GM12891 (cell line): ENCODE results near the gene EPB41L2.

Experiments
- POLR2A ChIP-seq: IDR thresholded peaks from 2 replicates; pipeline ENCODE4 v1.6.1; 2011; ENCODE audit warnings: low read depth, low read length, control low read depth
- POLR2AphosphoS5 ChIP-seq: IDR thresholded peaks from 2 replicates; pipeline ENCODE4 v1.6.1; 2011; ENCODE audit warnings: low read depth, low read length, control low read depth
- SPI1 ChIP-seq: IDR thresholded peaks from 2 replicates; pipeline ENCODE4 v1.6.1; 2011; ENCODE audit warnings: low read depth, low read length, control low read depth

DNA sequence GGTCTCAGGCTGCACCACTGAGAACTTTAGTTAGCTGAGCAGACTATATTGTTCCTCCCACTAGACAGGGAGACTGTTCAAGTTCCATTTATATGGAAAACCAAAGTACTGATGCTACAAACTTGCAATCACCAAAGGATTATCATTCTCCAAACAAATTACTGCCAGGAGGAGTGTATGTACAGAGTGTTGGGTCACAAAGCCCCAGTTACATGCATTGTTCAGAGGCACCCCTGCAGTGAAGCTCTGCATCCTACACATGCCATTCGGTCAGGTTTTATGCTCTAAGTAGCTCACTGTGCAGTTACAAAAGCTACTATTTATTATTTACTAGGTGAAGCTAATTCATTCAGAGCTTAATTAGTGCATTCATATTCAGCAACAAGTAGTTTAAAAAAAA, 160.0 kb downstream of the EPB41L2 start:
- no peak for TF ChIP-seq POLR2AphosphoS5
- no peak for TF ChIP-seq POLR2A
- TF ChIP-seq SPI1: no peak
